GM21723 (cell line): ENCODE data around the gene GATB.

Source experiments
- ATAC-seq: cut with Tn5 transposase; IDR thresholded peaks from one replicate; pipeline ENCODE4 v1.9.1; 2021; ENCODE audit warnings: mild to moderate bottlenecking, moderate library complexity; ENCODE audit not compliant: unreplicated experiment

The GATB gene

DNA sequence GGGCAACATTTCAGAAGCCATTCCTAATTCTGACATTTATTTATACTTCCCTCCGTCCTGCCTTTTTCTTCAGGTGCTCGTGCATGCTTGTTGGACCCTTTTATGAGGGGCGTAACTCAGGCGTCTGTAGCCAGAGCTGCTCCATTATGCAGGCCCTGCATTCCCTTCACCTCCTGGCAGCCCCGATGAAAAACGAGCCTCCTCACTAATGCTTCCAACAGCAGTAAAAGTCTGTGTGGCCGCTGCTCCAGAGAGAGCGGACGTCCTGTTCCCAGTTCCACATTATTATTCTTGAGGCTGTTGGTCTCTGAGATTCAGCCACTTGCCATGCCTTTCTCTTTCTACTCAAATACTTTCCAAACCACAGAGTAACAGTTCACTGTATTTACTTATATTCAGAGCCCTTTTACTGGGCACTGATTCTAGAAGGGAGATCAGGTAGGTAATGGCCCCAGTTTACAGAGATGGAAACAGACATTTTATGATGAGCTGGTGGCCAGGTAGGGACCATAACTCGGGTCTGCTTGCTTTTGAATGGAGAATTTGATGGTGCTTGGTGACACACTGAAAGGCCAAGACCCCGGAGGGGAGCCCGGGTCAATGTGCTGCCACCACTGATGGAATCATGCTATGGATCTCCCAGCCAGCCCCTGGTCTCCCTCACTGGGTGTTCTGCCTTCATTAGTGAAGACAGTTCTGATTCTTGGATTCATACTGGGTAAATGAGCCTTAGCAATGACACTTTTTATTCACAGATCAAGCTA lies 101.0 kb downstream of the GATB start:
- no peak for ATAC-seq

DNA sequence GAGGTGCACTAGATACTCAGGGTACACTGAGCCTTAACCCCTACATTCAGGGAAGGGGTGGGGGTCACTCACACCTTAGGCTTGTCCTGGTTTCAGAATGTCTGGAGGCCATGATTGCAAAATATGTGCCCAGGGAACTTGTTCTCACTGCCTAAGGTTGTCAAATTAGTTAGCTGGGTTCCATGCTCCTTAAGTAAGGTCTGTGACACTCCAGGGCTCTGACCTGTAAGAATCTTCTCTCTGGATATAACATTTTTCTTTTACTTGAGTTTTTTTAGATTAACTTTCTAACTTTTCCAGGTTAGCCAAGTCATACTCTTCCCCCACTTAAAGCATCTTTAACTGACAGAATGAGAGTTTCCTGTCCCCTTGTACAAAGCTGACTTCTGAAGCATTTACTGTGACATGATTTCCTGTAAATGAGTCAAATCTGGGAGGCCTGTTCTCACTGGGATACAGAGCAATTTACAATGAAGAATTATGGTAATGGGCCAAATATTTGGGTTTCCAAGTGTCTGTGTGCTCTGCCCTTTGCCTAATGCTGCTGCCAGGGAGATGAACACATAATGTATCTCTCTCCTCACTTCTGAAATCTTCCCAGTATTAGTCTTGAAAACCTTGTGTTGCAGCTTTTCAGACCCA lies 101.7 kb downstream of the GATB start:
- no peak for ATAC-seq

DNA sequence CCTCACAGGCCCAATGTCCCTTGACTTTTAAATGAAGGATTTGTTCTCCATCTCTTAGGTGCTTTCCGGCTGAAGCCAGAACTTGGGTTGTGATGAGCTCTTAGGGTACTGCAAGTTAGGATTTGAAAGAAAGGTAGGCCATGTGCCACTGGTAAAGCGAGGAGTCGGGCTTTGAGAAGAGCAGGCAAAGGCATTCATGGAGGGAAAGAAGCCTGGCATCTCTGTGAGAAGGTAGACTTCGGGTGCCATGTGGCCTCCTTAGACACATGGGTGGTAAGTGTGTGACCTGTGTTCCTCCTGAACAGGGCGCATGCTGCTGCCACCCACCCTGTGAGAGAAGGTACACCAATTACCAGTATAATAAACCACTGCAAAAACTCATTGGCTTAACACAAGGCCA lies 102.9 kb downstream of the GATB start:
- ATAC-seq: no peak

DNA sequence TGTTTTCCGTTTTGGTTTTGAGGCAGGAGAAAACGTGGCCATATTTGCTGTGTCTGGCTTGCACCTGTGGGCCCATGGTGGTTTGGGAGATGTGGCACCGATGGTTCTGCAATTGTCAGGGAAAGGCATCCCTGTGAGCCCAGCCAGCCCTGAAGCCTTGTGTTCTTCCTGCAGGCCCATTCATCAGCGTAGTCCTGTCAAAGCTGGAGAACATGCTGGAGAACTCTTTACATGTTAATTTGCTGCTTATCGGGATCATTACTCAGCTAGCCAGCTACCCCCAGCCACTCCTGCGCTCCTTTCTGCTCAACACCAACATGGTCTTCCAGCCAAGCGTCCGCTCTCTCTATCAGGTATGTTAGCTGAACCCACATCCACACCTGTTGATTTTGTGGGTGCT lies 104.7 kb downstream of the GATB start:
- no peak for ATAC-seq

DNA sequence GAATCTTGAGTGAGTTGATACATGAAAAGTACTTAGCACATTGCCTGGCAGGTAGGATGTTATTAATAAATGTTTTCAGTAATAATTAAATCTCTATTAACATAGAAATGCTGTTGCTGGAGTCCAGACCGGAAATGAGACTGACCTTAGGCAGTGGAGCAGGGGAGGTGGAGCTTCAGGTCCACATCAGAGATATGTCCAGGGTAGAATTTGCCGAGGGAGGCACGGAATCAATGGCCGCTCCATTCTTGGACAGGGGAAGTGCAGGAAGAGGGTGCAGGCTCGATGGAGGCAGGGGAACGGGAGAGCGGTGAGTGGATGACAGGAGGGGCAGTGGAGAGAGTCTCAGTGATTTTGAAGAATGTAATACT lies 107.3 kb downstream of the GATB start:
- ATAC-seq: no peak

DNA sequence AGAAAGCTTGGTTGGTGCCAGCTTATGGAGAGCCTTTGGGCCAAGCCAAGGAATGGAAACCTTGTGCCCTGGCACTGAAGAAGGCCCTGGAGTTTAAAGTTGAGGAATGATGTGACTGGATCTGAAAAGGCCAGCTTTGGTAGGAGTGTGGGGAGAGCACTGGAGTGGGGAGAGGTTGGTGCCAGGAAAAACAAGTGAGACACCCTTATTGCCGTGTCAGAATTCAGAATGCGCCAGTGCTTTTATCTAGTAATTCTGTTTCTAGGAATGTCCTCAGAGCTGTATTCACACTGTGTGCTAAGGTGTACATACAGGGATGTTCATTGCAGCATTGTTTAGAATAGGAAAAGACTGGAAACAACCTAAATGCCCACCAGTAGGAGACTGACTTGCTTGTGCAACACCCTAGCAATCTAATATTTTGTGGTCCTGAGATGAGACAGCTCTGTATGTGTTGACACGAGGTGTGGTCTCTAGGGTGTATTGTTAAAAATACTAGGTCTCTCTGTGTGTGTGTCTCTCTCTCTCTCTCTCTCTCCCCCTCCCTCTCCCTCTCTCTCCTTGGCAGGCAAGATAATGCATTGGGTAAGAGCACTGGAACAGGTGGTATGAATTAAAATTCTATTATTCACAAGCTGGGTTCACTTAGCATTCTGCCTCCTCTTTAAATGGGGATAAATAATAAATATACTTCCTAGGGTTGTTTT lies 107.8 kb downstream of the GATB start:
- no peak for ATAC-seq

DNA sequence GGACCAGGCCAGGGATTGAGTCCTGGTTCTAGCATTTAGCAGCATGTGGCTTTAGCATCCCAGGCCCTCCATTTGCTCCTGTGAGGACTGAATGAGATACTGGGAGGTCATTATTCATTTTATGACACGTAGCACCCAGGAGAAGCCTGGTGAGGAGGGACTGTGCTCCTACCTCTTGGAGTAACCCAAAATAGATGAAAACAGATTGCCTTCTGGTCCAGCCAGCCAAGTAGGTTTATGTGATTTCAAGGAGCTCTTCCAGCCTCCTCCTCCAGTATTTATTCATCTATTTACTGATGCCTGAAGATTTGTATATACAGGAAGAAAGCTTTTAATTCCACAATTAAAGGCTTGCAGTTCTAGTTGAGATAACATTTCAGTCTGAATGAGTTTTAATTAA lies 109.3 kb downstream of the GATB start:
- ATAC-seq: no peak

DNA sequence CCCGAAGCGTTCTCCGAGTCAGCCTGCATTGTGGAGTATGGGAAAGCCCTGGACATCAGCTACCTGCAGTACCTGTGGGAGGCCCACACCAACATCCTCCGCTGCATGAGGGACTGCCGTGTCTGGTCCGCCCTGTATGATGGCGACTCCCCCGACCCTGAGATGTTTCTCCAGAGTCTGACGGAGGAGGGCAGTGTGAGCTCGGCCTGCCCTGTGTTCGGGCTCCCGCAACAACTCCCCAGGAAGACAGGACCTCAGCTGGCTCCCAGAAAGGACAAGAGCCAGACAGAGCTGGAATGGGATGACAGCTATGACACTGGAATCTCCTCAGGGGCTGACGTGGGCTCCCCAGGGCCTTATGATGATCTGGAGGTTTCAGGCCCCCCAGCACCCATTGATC lies 111.3 kb downstream of the GATB start:
- no peak for ATAC-seq

DNA sequence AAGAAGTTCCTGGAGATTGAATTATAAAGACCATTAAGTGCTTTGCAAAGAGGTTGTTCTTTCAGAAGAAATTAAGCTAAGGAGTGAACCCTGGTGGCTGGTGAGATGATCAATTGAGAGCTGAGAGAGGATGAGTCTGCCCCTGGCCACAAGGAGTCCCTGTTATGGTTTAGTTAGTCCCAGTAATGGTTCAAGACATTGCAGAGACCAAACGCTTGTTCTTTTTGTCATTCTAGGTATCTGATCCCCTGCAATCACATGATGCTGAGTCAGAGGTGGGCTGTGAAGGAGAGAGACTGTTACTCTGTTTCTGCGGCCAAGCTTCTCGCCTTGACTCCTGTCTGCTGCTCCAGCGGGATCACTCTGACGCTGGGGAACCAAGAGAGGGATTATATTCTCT lies 114.5 kb downstream of the GATB start:
- ATAC-seq: no peak

DNA sequence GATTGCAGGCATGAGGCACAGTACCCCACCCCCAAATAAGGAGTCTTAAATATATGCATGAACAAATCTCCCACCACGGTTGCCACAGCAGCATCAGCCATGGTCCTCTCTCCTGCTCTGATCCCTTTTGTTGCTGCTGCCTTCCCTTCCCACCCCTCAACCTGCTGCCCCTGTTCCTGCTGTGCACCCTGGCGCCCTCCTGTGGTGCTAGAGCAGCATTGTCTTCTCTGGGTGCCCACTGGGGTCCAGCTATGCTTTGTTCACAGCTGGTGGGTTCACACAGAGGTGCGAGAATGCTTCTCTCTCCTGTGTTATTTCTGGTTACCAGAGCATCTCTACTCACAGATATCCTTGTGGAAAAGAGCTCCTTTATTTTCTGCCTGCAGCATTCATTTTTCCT lies 116.2 kb downstream of the GATB start:
- ATAC-seq: no peak

DNA sequence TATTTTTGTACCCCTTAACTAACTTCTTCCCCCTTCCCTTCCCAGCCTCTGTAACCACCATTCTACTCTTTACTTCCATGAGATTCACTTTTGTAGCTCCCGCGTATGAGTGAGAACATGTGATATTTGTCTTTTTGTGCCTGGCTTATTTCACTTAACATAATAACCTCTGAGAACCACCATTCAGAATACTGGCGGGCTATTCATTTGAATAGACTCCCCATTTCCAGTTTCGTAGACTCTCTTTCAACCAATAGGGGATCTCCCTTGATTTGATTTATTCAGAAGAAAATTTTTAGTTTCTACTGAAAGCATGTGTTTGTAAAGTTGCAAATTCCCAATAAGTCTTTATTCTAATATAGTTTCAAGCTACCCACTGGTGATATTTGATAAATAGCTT lies 117.2 kb downstream of the GATB start:
- ATAC-seq: no peak

DNA sequence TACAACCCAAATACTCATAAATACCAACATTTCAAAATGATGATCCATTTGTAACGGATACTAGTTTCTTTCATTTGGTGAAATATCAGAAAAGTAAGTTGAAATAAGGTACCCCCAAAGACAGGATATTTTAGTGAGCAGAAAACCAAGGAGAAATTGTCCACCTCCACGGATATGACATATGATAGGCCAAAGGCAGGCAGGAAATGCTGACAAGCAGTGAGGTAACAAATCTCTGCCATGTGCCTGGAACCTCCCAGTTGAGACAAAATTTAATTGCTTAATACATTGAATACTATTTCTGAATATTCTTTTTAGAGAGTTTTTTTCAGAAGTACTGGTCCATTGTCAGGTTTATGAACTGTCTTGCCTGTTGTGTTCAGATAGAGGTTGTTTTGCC lies 118.8 kb downstream of the GATB start:
- no peak for ATAC-seq

DNA sequence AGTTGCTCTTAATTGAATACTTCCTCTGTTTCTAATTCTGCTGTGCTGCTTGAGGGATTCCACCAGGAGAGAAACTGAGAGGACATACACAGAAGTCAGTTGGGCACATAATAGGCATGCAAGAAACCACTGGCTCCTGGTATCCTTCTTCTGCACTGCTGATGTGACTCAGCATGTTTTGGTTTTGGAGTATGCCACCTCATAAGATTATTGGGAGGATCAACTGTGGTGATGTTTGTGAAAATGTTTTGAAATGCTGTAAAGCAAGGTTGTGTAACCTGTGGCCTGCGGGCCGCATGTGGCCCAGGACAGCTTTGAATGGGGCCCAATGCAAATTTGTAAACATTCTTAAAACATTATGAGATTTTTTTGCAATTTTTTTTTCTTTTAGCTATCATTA lies 119.6 kb downstream of the GATB start:
- no peak for ATAC-seq

DNA sequence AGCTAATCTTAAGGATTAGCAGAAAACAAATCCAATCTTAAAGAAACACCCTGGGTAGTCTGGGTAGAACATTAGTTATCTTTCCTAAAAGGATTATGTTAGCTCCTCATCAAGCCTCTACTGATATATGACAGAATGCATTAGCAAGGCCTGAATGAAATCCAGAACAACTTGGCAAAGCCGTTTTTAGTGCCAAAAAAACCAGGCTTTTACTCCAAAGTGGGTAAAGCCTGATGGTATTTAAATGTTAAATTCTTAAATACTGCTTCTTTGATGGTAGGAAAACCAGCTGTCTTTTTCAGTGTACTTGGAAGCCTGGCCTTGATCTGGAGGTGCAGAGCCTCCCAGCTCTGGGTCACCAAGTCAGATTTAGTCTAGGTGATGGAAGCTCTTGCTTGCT lies 120.4 kb downstream of the GATB start:
- ATAC-seq: no peak

DNA sequence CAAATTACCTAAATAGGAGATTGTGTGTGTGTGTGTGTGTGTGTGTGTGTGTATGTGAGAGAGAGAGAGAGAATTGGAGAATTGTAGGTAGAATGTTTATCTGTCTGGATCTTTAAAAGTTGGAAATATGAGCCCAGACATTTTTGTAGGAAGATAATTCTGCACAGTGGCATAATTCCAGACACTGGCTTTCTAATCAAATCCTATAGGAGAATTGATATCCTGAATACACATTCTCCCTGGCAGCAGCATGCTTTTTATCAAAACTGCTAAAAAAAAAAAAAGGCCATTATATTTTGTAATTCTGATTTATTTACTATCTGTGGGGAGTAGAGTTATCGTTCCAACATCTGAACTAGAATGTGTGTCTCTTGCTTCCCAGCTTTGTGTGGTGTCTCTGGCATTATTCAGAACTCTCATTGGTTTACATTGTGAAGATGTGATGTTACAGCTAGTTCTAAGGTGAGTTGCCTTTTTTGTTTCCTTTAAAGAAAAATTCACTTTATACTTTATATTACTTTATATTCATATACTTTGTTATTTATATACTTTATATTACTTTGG lies 122.4 kb downstream of the GATB start:
- no peak for ATAC-seq

DNA sequence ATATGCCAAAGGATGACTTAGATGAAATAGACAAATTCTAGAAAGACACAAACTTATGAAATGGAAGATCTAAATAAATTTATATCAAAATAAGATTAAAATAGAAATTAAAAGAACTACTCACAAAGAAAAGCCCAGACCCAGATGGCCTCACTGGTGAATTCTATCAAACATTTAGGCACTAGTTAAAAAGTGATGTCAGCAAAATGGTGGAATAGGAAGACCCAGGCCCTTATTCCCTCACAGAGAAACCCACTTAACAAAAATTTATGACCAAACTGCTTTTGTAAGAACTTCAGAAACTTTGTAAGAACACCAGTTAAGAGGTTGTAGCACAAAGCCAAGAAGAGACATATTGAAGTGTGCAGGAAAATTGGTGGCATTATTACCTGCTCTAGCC lies 129.5 kb downstream of the GATB start:
- no peak for ATAC-seq

DNA sequence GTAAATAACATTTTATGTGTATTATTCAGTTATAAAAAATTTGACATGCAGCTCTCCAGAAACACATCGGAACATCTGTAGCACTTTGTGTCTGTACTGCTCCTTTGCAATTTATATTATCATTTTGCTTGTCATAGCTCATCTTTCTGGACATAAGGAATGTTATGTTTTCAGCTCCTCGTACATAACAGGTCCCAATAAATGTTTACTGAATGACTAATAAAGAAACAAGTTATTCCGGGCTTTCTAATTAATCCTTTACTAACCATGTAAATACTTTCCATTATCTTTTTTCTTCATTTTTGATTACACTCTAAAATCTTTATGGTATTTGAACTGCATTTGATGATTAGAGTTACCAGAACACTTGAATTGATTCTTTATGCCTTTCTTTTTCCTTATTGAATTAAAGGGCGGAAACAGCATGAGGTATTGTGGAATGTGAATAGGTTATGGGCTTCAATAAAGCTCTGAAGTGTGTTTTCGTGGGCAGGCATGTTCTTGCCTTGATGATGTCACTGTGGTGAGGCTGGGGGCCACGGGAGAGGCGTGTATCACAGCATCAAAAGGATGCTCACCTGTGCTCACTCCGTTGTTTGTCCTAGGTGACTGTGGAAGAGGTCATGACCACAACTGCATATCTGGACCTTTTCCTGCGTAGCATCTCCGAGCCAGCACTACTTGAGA lies 131.6 kb downstream of the GATB start:
- ATAC-seq: no peak

DNA sequence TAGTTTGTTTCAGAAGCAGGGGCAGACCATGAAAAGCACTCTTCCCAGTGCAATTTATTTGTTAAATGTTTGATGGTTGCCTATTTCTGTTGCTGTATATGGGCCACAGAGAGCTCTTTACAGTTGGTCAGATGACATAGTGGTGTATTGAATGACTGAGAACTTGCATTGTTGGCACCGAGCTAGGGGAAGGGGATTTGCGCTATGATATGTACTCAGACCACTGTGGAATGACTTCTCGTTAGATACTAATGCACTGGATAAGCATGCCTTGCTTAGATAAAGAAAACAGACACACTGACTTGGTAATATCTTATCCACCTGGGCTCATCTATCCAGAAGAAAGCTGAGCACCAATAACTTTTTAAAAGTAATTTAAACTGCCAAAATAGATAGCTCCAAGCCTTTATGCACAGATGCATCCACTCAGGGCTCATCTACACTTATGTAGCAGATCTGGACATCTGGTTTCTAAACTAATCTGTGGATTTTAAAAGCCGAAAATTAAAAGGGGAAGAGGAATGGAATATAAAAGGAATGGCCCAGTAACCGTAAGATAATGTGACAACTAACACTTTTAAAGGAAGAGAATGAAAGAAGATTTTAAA lies 132.7 kb downstream of the GATB start:
- ATAC-seq: no peak

DNA sequence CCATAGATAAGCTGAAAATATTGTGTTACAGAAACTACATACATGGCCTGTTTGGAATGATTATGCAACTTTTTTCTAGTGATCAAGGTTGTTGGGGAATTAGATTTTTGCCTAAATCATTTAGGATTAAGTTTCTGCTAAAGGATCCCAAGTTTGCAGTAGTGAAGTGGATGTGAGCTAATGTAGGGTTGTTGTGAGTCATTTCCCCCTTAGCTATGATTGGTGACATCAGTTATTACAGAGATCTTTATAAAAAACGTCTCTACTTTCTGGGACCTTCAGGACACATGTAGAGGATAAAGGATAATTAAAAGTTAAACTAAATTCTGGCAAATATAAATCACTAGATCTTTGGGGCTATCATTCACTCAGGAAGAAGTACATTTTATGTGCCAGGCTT lies 133.3 kb downstream of the GATB start:
- no peak for ATAC-seq

DNA sequence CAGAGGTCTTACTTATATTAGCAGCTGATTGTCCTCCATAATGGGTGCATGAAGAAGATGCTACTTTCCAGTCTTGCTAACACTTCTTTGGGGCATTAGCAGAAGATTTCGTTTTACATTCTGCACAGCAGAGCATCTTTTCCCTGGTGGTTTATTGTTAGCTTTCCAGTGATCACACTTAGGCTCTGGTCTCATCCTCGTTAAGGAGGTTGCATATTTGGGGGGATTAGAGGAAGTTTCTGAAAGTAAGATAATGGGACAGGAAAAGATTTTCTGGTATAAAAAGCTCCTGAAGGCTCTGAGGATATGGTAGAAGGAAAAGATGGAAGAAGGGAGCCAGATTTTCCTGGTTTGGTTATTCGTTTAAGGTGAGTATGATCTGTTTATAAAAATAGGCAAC lies 134.1 kb downstream of the GATB start:
- ATAC-seq: no peak

DNA sequence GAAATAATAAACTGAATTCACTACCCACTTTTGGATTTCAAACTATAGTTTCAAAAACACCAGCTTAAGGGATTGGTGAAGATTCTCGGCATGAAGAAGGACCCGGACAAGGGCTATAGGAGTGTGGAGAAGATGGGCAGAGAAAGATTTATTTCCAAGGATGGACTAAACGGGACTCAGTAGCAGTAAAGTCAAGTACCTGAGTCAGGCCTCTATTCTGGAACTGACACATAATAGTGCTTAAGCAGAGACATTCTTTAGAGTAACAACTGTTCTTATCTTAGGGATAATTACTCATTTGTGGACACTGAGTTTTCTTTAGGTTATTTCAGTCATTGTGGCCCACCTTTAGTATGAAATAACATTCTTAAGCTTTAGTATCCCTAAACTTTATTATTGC lies 134.6 kb downstream of the GATB start:
- no peak for ATAC-seq
